Psoas muscle (tissue), 8 donors: ENCODE data around the gene WRAP73. TPM values are rescaled to one million over a fixed set of nuclear protein-coding genes. Genes with fewer than 3 reads are reported as not detected.

ENCODE experiments used
- ATAC-seq, 4 donors: fragments of 200-7000 bp; cut with Tn5 transposase; one replicate each; pipeline ENCODE4 v1.9.1; 2020; ENCODE audit warnings: moderate library complexity in 3 of 4, mild to moderate bottlenecking in 2 of 4
- DNase-seq, 2 donors: peaks; one replicate each; pipeline ENCODE4 v3.0.0-alpha.2; 2020
- H3K27ac ChIP-seq: fragments of 200-600 bp; one replicate; pipeline ENCODE4 v1.8.0; 2022
- H3K27me3 ChIP-seq, 3 donors: fragments of 200-600 bp in 1 of 3; one replicate each; pipeline versions ENCODE4 v1.6.1 to v1.8.0; 2013 to 2022; ENCODE audit warnings: low read length in 2 of 3, mild to moderate bottlenecking in 2 of 3, moderate library complexity in 1 of 3; ENCODE audit not compliant: insufficient read depth in 3 of 3
- H3K36me3 ChIP-seq, 2 donors: fragments of 200-600 bp in 1 of 2; one replicate each; pipeline versions ENCODE4 v1.6.1 to v1.8.0; 2013 to 2022; ENCODE audit warnings: low read depth in 1 of 2, mild to moderate bottlenecking in 1 of 2, moderate library complexity in 1 of 2; ENCODE audit not compliant: insufficient read depth in 1 of 2
- H3K4me1 ChIP-seq: fragments of 200-600 bp; one replicate; pipeline ENCODE4 v1.8.0; 2022
- H3K4me3 ChIP-seq: fragments of 200-600 bp; one replicate; pipeline ENCODE4 v1.8.0; 2022; ENCODE audit warnings: mild to moderate bottlenecking
- H3K9me3 ChIP-seq: fragments of 200-600 bp; one replicate; pipeline ENCODE4 v1.8.0; 2022
- CTCF ChIP-seq: fragments of 200-600 bp; IDR thresholded peaks from one replicate; pipeline ENCODE4 v1.8.0; 2022; ENCODE audit warnings: antibody characterized with exemption
- WGBS, 3 donors: extraction: QIAGEN DNeasy Blood & Tissue Kit; methylation state at CpG; one replicate each; pipeline versions ENCODE4 v1.1.6 to v1.1.7; 2013; 5-methylcytosine and 5-hydroxymethylcytosine counted together
- intact Hi-C, 2 donors: fragments of 100-400 bp; cut with DNase I; formaldehyde crosslinking; loops; one replicate each; pipeline versions ENCODE4 v1.11.0 to v1.14.2; 2022
- polyA plus RNA-seq, 3 donors: library from polyadenylated mRNA; stranded (reverse); fragments of 200-250 nt; gene quantifications; one replicate each; pipeline ENCODE4 v1.2.3, GENCODE V29; 2013
- total RNA-seq, 4 donors: library from RNA; stranded (reverse); fragmentation: NEBNext Ultra II Directional in 2 of 4; extraction: Animal tissue kit (Norgen Biotek cat#: 25700) in 2 of 4; gene quantifications; one replicate each; pipeline versions ENCODE4 v1.2.1 to v1.2.4, GENCODE V29; 2021 to 2023
- donor health status: healthy with polysubstance abuse.
- donor health status: DM: no; HTN: no; CAD: no; lungs with moderate emphysema.
- donor health status: Bipolar disorder and iron deficiency.
- donor health status: healthy.
- donor health status: DM: yes; HTN: yes; CAD: no.
- donor health status: DM: no; HTN: no; CAD: no.
- donor health status: DM: no; HTN: no; CAD: no.
- donor health status: DM: yes; HTN: yes; CAD: no.

Gene WRAP73
- total and polyA plus RNA-seq, 7 donors, result 10.8 to 21.8 (median 12.6) TPM

- intact Hi-C loops, result no loop called here
- peaks cover 0 to 13% (median 0%) of the 10 kb centered on the region in 3 donors for H3K27me3 ChIP-seq
- 85 to 89% (median 88%) methylated on average over 14 to 15 of the region's 15 CpGs for WGBS, 3 donors
- peaks cover 9% of the 10 kb centered on the region for H3K4me1 ChIP-seq
- no peak for TF ChIP-seq CTCF
- ATAC-seq (no peak), DNase-seq (peak; percentile 9 to 55)
- H3K9me3 ChIP-seq, result no peaks in the 10 kb centered on the region
- no peaks in the 10 kb centered on the region for H3K36me3 ChIP-seq
- no peak overlapping the region for H3K4me3 ChIP-seq
- no peak overlapping the region for H3K27ac ChIP-seq
Measured at GRCh38 chr1:3670823-3671265, 20.9 kb upstream of the WRAP73 start.

- intact Hi-C loops, result no loop called here
- TF ChIP-seq CTCF, result no peak
- H3K27me3 ChIP-seq, result peaks cover 0 to 13% (median 0%) of the 10 kb centered on the region in 3 donors
- DNase-seq (peak; percentile 7 to 34), ATAC-seq (no peak)
- H3K4me1 ChIP-seq, result peaks cover 9% of the 10 kb centered on the region
- H3K27ac ChIP-seq, result no peak overlapping the region
- 83 to 89% (median 87%) methylated on average over 9 of the region's 9 CpGs for WGBS, 3 donors
- H3K4me3 ChIP-seq, result no peak overlapping the region
- H3K36me3 ChIP-seq, result no peaks in the 10 kb centered on the region
- H3K9me3 ChIP-seq, result no peaks in the 10 kb centered on the region
Measured at GRCh38 chr1:3669971-3670431, 20.1 kb upstream of the WRAP73 start.

DNA sequence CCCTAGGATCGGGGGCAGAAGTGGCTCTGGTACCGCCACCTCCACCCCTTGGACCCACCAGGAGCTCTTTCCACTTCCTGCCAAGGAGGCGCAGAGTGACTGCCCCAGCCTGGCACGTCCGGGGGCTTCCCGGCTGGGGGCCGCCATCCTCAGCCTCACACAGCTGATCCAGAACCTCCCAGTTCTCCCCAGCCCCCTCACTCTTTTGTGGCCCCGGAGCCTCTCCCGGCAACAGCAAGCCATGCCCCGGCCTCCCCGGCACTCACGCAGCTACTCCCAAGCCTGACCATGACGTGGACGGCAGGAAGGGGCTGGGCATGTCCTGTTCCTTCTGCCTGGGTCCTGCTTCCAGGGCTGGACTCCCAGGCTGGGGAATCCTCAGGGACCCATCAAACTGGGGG lies 19.5 kb upstream of the WRAP73 start:
- TF ChIP-seq CTCF, result no peak
- DNase-seq, result peak; percentile 9 to 48
- H3K27me3 ChIP-seq, result peaks cover 0 to 11% (median 0%) of the 10 kb centered on the region in 3 donors
- intact Hi-C loops, result no loop called here
- H3K27ac ChIP-seq, result no peak overlapping the region
- no peaks in the 10 kb centered on the region for H3K36me3 ChIP-seq
- WGBS, 3 donors, result 59 to 73% (median 63%) methylated on average over 14 of the region's 14 CpGs
- H3K4me1 ChIP-seq, result peaks cover 9% of the 10 kb centered on the region
- peak in 2 of 4 donors; percentile 2 for ATAC-seq
- H3K9me3 ChIP-seq, result no peaks in the 10 kb centered on the region
- no peak overlapping the region for H3K4me3 ChIP-seq

GRCh38 chr1:3668585-3669300 lies 18.8 kb upstream of the WRAP73 start:
- intact Hi-C loops, result no loop called here

More at GRCh38 chr1:3668585-3669300, 18.8 kb upstream of the WRAP73 start:
- no peaks in the 10 kb centered on the region for H3K36me3 ChIP-seq
- WGBS, 3 donors, result 9 to 27% (median 18%) methylated on average over 25 to 30 of the region's 30 CpGs
- no peak for TF ChIP-seq CTCF
- H3K27ac ChIP-seq, result no peak overlapping the region
- ATAC-seq (peak; percentile 93 to 98 (median 96)), DNase-seq (peak; percentile 80 to 93)
- peaks cover 0 to 5% (median 0%) of the 10 kb centered on the region in 3 donors for H3K27me3 ChIP-seq
- H3K4me3 ChIP-seq, result peak overlapping the region; percentile 7
- H3K9me3 ChIP-seq, result no peaks in the 10 kb centered on the region
- H3K4me1 ChIP-seq, result peaks cover 9% of the 10 kb centered on the region
